SK-N-SH (cell line): ENCODE results near the gene CCDC60. TPM values are rescaled to one million over a fixed set of nuclear protein-coding genes. Genes with fewer than 3 reads are reported as not detected.

Experiments used
- CTCF ChIA-PET: fragments of 300-600, 350-600 bp; formaldehyde crosslinking; extraction: SDS; loops from one replicate; lab custom pipeline; 2021; lab: Yijun Ruan, JAX
- POLR2A ChIA-PET: fragments of 350-600 bp; sonication (Branson Sonifier 250); formaldehyde crosslinking; extraction: SDS; loops from one replicate; lab custom pipeline; 2020; ENCODE audit warnings: antibody characterized with exemption, inconsistent platforms; lab: Yijun Ruan, JAX
- DNase-seq: peaks from one replicate; pipeline ENCODE4 v3.0.0; 2012
- H2AFZ ChIP-seq: fragments of 200-600 bp; sonication (generic); 2 replicates; pipeline ENCODE4 v1.8.1; 2016; ENCODE audit warnings: antibody characterized with exemption, mild to moderate bottlenecking, low read depth
- H3F3A ChIP-seq: fragments of 200-600 bp; sonication (generic); replicated peaks from 2 replicates; pipeline ENCODE3; 2016; ENCODE audit warnings: antibody characterized with exemption, mild to moderate bottlenecking; ENCODE audit not compliant: insufficient read depth
- H3K27ac ChIP-seq, 2 experiments: fragments of 200-500 bp in 1 of 2; fragments of 200-600 bp in 1 of 2; sonication (Bioruptor generic) in 1 of 2; sonication (generic), shearing (Covaris generic) in 1 of 2; 2 replicates each; pipeline versions ENCODE4 v1.5.1 to v1.6.1; 2014 to 2016; ENCODE audit warnings: low read depth in 2 of 2, inconsistent platforms in 1 of 2, low read length in 1 of 2, mild to moderate bottlenecking in 1 of 2, mixed read lengths in 1 of 2
- H3K27me3 ChIP-seq: fragments of 200-600 bp; sonication (generic), shearing (Covaris generic); 2 replicates; pipeline ENCODE4 v1.6.1; 2016; ENCODE audit warnings: mixed run types; ENCODE audit not compliant: insufficient read depth
- H3K36me3 ChIP-seq, 2 experiments: fragments of 200-500 bp in 1 of 2; fragments of 200-600 bp in 1 of 2; sonication (Bioruptor generic) in 1 of 2; sonication (generic) in 1 of 2; replicated peaks in 1 of 2; 2 replicates each; pipeline versions ENCODE3 to v1.5.1; 2014 to 2016; ENCODE audit warnings: low read length in 1 of 2, mild to moderate bottlenecking in 1 of 2; ENCODE audit not compliant: insufficient read depth in 2 of 2, control insufficient read depth in 1 of 2
- H3K4me1 ChIP-seq, 2 experiments: fragments of 200-500 bp in 1 of 2; fragments of 200-600 bp in 1 of 2; sonication (Bioruptor generic) in 1 of 2; sonication (generic), shearing (Covaris generic) in 1 of 2; 2 replicates each; pipeline versions ENCODE4 v1.5.1 to v1.6.1; 2014 to 2016; ENCODE audit warnings: low read depth in 1 of 2, low read length in 1 of 2, mixed run types in 1 of 2; ENCODE audit not compliant: insufficient read depth in 2 of 2, control insufficient read depth in 1 of 2
- H3K4me2 ChIP-seq: fragments of 200-600 bp; sonication (generic), shearing (Covaris generic); 2 replicates; pipeline ENCODE4 v1.6.1; 2017; ENCODE audit warnings: mixed run types
- H3K4me3 ChIP-seq, 2 experiments: fragments of 200-500 bp in 1 of 2; fragments of 200-600 bp in 1 of 2; sonication (Bioruptor generic) in 1 of 2; sonication (generic), shearing (Covaris generic) in 1 of 2; 2 replicates each; pipeline versions ENCODE4 v1.5.1 to v1.8.1; 2014 to 2016; ENCODE audit warnings: low read depth in 2 of 2, inconsistent platforms in 1 of 2, low read length in 1 of 2, mild to moderate bottlenecking in 1 of 2, mixed read lengths in 1 of 2, moderate library complexity in 1 of 2
- H3K79me2 ChIP-seq: fragments of 200-600 bp; sonication (generic); 2 replicates; pipeline ENCODE4 v1.8.1; 2017; ENCODE audit warnings: mild to moderate bottlenecking; ENCODE audit not compliant: insufficient read depth
- H3K9ac ChIP-seq: fragments of 200-600 bp; sonication (generic); 2 replicates; pipeline ENCODE4 v1.6.1; 2017; ENCODE audit warnings: mixed run types
- H3K9me2 ChIP-seq: fragments of 200-600 bp; sonication (generic); 2 replicates; pipeline ENCODE4 v1.6.1; 2017; ENCODE audit warnings: mixed run types
- H3K9me3 ChIP-seq: fragments of 200-600 bp; sonication (generic); 2 replicates; pipeline ENCODE4 v1.6.1; 2017; ENCODE audit warnings: mixed run types, mild to moderate bottlenecking, moderate library complexity
- H4K20me1 ChIP-seq: fragments of 200-600 bp; sonication (generic); 2 replicates; pipeline ENCODE4 v1.6.1; 2017; ENCODE audit warnings: mild to moderate bottlenecking, mixed run types; ENCODE audit not compliant: insufficient read depth
- ELF1 ChIP-seq: IDR thresholded peaks from 2 replicates; pipeline ENCODE4 v1.4.0; 2012
- EP300 ChIP-seq, 2 experiments: IDR thresholded peaks; 2 replicates each; pipeline versions ENCODE4 v1.4.0 to v1.6.1; 2012; ENCODE audit warnings: borderline replicate concordance in 1 of 2, low read depth in 1 of 2, low read length in 1 of 2
- FOSL2 ChIP-seq: IDR thresholded peaks from 2 replicates; pipeline ENCODE4 v1.4.0; 2012; ENCODE audit warnings: low read depth, mild to moderate bottlenecking, moderate library complexity, borderline replicate concordance
- GABPA ChIP-seq: IDR thresholded peaks from 2 replicates; pipeline ENCODE4 v1.4.0; 2012; ENCODE audit warnings: low read depth, mild to moderate bottlenecking
- GATA2 ChIP-seq: sonication (generic); formaldehyde crosslinking; IDR thresholded peaks from 2 replicates; pipeline ENCODE4 v1.5.0; 2020; ENCODE audit warnings: mild to moderate bottlenecking, missing genetic modification reagents
- MAX ChIP-seq: IDR thresholded peaks from 2 replicates; pipeline ENCODE4 v1.4.0; 2012; ENCODE audit warnings: low read depth
- MEF2A ChIP-seq: IDR thresholded peaks from 2 replicates; pipeline ENCODE4 v1.4.0; 2012; ENCODE audit warnings: low read depth, borderline replicate concordance
- MXI1 ChIP-seq: IDR thresholded peaks from 2 replicates; pipeline ENCODE4 v1.6.1; 2012; ENCODE audit warnings: mild to moderate bottlenecking, low read depth, low read length, improper control_type of control experiment
- NRF1 ChIP-seq: IDR thresholded peaks from 2 replicates; pipeline ENCODE4 v1.6.1; 2012; ENCODE audit warnings: low read depth, mild to moderate bottlenecking, low read length
- PBX3 ChIP-seq: IDR thresholded peaks from 2 replicates; pipeline ENCODE4; 2012
- RAD21 ChIP-seq: IDR thresholded peaks from 2 replicates; pipeline ENCODE4 v1.6.1; 2012; ENCODE audit warnings: mild to moderate bottlenecking, low read length
- RFX5 ChIP-seq: IDR thresholded peaks from 2 replicates; pipeline ENCODE4 v1.6.1; 2012; ENCODE audit warnings: mild to moderate bottlenecking, improper control_type of control experiment, low read length
- RXRA ChIP-seq: IDR thresholded peaks from 2 replicates; pipeline ENCODE4 v1.4.0; 2012; ENCODE audit warnings: low read depth, mild to moderate bottlenecking, borderline replicate concordance
- SMC3 ChIP-seq: IDR thresholded peaks from 2 replicates; pipeline ENCODE4 v1.6.1; 2012; ENCODE audit warnings: low read depth, low read length, improper control_type of control experiment
- TAF1 ChIP-seq: IDR thresholded peaks from 2 replicates; pipeline ENCODE4 v1.6.1; 2012; ENCODE audit warnings: low read depth, mild to moderate bottlenecking, low read length, moderate library complexity, borderline replicate concordance
- YY1 ChIP-seq: IDR thresholded peaks from 2 replicates; pipeline ENCODE4 v1.4.0; 2012; ENCODE audit warnings: low read depth, mild to moderate bottlenecking
- ZBTB33 ChIP-seq: IDR thresholded peaks from 2 replicates; pipeline ENCODE4 v1.4.0; 2012; ENCODE audit warnings: low read depth, borderline replicate concordance
- WGBS: methylation state at CpG from one replicate; pipeline ENCODE4 v1.1.6; 2017; ENCODE audit warnings: low lambda C conversion rate; 5-methylcytosine and 5-hydroxymethylcytosine counted together
- polyA plus RNA-seq, 3 experiments: library from polyadenylated mRNA; depleted of rRNA; stranded (reverse); fragments of >200 nt; gene quantifications; 2 replicates each; pipeline ENCODE4 v1.2.3, GENCODE V29; 2012
- TF ChIP-seq, protein P1 (sequence below): fragments of 150-350 bp; IDR thresholded peaks from 2 replicates; pipeline ENCODE4 v1.6.1; 2017; ENCODE audit warnings: antibody characterized with exemption, low read length, low read depth, borderline replicate concordance
- TF ChIP-seq, protein P2 (sequence below): IDR thresholded peaks from 2 replicates; pipeline ENCODE4 v1.4.0; 2012; ENCODE audit warnings: low read depth, borderline replicate concordance
- TF ChIP-seq, protein P3 (sequence below): fragments of 150-350 bp; IDR thresholded peaks from 2 replicates; pipeline ENCODE4 v1.6.1; 2016; ENCODE audit warnings: mild to moderate bottlenecking, low read depth, low read length

The CCDC60 gene
- polyA plus RNA-seq, 1 of the 3 experiments (the other 2 are of a cell fraction), result not detected

- H3K4me3 ChIP-seq, result no peak overlapping the region
- H2AFZ ChIP-seq, result no peak overlapping the region
- TF ChIP-seq PBX3, result no peak
- TF ChIP-seq, all 33 proteins: peak for 0
- Histone ChIP-seq H3K9me3 (no peaks in the 10 kb centered on the region), H3K27me3 (no peaks in the 10 kb centered on the region), H3F3A (no peaks in the 10 kb centered on the region), H3K4me1 (no peaks in the 10 kb centered on the region; a peak in 1 of 4 replicates), H3K36me3 (no peaks in the 10 kb centered on the region), H3K9me2 (no peaks in the 10 kb centered on the region), H3K4me2 (no peak overlapping the region), H3K79me2 (no peaks in the 10 kb centered on the region), H3K9ac (no peak overlapping the region), H3K27ac (no peak overlapping the region), H4K20me1 (no peaks in the 10 kb centered on the region)
- CTCF ChIA-PET, result interaction anchor here (0.7 kb wide), 1 partner anchor 24 kb away, joined by 3 read pairs; no protein-coding TSS in a partner anchor
- POLR2A ChIA-PET, result no interaction called here
- no peak for DNase-seq
Measured at GRCh38 chr12:119389687-119390086, 55.2 kb downstream of the CCDC60 start.

DNA sequence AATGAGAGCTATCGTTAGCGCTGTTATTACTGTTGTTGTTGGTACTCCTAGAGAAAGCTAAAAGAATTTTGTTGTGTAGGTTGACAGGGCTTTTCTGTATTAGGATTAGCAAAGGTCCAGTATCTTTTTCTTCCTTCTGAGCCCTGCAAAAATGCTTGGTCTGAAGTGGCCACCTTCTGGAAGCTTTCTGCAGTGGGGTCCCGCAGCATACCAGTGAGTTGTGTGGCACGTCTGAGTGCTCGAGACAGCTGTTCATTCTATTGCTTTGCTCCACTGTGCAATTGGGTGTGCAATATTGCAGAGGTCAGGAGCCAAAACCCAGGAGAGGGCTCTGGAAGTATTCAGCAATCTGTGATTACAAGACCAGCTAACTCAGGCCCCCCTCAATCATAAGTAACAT, 57.1 kb downstream of the CCDC60 start:
- Histone ChIP-seq H3K4me2 (no peak overlapping the region), H3F3A (no peaks in the 10 kb centered on the region), H3K9me2 (no peaks in the 10 kb centered on the region), H3K36me3 (no peaks in the 10 kb centered on the region), H3K4me3 (no peak overlapping the region), H4K20me1 (no peaks in the 10 kb centered on the region), H3K9me3 (no peaks in the 10 kb centered on the region), H3K27ac (no peak overlapping the region), H3K9ac (no peak overlapping the region), H3K27me3 (no peaks in the 10 kb centered on the region), H2AFZ (no peak overlapping the region), H3K4me1 (no peaks in the 10 kb centered on the region; a peak in 1 of 4 replicates), H3K79me2 (no peaks in the 10 kb centered on the region)
- 38% methylated on average over 5 of the region's 5 CpGs for WGBS
- POLR2A ChIA-PET, result no interaction called here
- TF ChIP-seq EP300 (IDR thresholded peaks at IDR 0.05; ENCODE audit: borderline replicate concordance in 1 of 2, low read depth in 1 of 2, low read length in 1 of 2), result no peak
- TF ChIP-seq PBX3, result no peak
- no peak for TF ChIP-seq SMC3
- no peak for TF ChIP-seq ZBTB33
- TF ChIP-seq RAD21, result no peak
- no peak for TF ChIP-seq RXRA
- TF ChIP-seq ELF1, result no peak
- TF ChIP-seq MAX, result no peak
- TF ChIP-seq MEF2A, result no peak
- TF ChIP-seq YY1, result no peak
- TF ChIP-seq NRF1, result no peak
- no peak for TF ChIP-seq MXI1
- TF ChIP-seq GABPA, result no peak
- no peak for TF ChIP-seq FOSL2
- TF ChIP-seq, protein P1, sequence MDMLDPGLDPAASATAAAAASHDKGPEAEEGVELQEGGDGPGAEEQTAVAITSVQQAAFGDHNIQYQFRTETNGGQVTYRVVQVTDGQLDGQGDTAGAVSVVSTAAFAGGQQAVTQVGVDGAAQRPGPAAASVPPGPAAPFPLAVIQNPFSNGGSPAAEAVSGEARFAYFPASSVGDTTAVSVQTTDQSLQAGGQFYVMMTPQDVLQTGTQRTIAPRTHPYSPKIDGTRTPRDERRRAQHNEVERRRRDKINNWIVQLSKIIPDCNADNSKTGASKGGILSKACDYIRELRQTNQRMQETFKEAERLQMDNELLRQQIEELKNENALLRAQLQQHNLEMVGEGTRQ, result no peak
- TF ChIP-seq, protein P2, sequence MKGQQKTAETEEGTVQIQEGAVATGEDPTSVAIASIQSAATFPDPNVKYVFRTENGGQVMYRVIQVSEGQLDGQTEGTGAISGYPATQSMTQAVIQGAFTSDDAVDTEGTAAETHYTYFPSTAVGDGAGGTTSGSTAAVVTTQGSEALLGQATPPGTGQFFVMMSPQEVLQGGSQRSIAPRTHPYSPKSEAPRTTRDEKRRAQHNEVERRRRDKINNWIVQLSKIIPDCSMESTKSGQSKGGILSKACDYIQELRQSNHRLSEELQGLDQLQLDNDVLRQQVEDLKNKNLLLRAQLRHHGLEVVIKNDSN, result no peak
- TF ChIP-seq, protein P3, sequence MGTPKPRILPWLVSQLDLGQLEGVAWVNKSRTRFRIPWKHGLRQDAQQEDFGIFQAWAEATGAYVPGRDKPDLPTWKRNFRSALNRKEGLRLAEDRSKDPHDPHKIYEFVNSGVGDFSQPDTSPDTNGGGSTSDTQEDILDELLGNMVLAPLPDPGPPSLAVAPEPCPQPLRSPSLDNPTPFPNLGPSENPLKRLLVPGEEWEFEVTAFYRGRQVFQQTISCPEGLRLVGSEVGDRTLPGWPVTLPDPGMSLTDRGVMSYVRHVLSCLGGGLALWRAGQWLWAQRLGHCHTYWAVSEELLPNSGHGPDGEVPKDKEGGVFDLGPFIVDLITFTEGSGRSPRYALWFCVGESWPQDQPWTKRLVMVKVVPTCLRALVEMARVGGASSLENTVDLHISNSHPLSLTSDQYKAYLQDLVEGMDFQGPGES, result no peak
- no peak for TF ChIP-seq GATA2
- TF ChIP-seq RFX5, result no peak
- no peak for TF ChIP-seq TAF1
- DNase-seq, result no peak
- CTCF ChIA-PET, result interaction anchor here (1.1 to 1.8 kb wide), 4 partner anchors 12 to 155 kb away, joined by 3 to 5 read pairs (median 4); no protein-coding TSS in a partner anchor
